ENCODE measurements around the gene HLA-DMB. TPM values are rescaled to one million over a fixed set of nuclear protein-coding genes. Genes with fewer than 3 reads are reported as not detected.

HLA-DMB gene
- polyA plus RNA-seq, 1 of the 3 experiments (the other 2 are of a cell fraction) = not detected

Small RNAs within 50 kb of the gene (small RNA-seq; reads per million reads assigned to genes)
- 0 reads per million in 7 experiments for gene HLA-Z

Other genes with a start within 250 kb of the HLA-DMB start
- gene HLA-DQA2, start 199.6 kb downstream of the HLA-DMB start, polyA plus RNA-seq (2012; rRNA removed) = not detected in 2 replicates
- gene HLA-DQB2, start 177.5 kb downstream of the HLA-DMB start, polyA plus RNA-seq (2012; rRNA removed) = not detected in 2 replicates
- gene HLA-DOB, start 124.0 kb downstream of the HLA-DMB start, polyA plus RNA-seq (2012; rRNA removed) = not detected in 2 replicates
- gene TAP2, start 102.3 kb downstream of the HLA-DMB start, polyA plus RNA-seq (2012; rRNA removed) = 14.0 and 19.9 TPM in 2 replicates
- 52.8 and 55.7 TPM in 2 replicates for gene PSMB8, start 97.0 kb downstream of the HLA-DMB start, polyA plus RNA-seq (2012; rRNA removed)
- gene TAP1, start 87.3 kb downstream of the HLA-DMB start, polyA plus RNA-seq (2012; rRNA removed) = 31.1 and 35.7 TPM in 2 replicates
- 52.4 and 83.7 TPM in 2 replicates for gene PSMB9, start 86.8 kb downstream of the HLA-DMB start, polyA plus RNA-seq (2012; rRNA removed)
- 1.2 and 1.5 TPM in 2 replicates for gene HLA-DMA, start 12.1 kb upstream of the HLA-DMB start, polyA plus RNA-seq (2012; rRNA removed)
- 104 and 116 TPM in 2 replicates for gene BRD2, start 27.6 kb upstream of the HLA-DMB start, polyA plus RNA-seq (2012; rRNA removed)
- not detected in 2 replicates for gene HLA-DOA, start 68.6 kb upstream of the HLA-DMB start, polyA plus RNA-seq (2012; rRNA removed)
- 1.6 and 1.9 TPM in 2 replicates for gene HLA-DPA1, start 132.6 kb upstream of the HLA-DMB start, polyA plus RNA-seq (2012; rRNA removed)
- 1.0 and 2.0 TPM in 2 replicates for gene HLA-DPB1, start 135.0 kb upstream of the HLA-DMB start, polyA plus RNA-seq (2012; rRNA removed)

Measured in SK-N-SH (cell line).